Liver (tissue), 9 donors: Measurements from ENCODE around the gene ZNF419. TPM values are rescaled to one million over a fixed set of nuclear protein-coding genes. Genes with fewer than 3 reads are reported as not detected.
A peak's percentile ranks its signal among the peaks of the same experiment; 100 is the strongest.

Experiments
- DNase-seq: peaks from one replicate; pipeline ENCODE4 v3.0.0-alpha.2; 2017; ENCODE audit warnings: low spot score
- H3K27ac ChIP-seq, 2 donors: one replicate each; pipeline ENCODE4 v1.7.0; 2013; ENCODE audit warnings: inconsistent platforms in 2 of 2, low read length in 2 of 2, control low read depth in 1 of 2, low read depth in 1 of 2, mild to moderate bottlenecking in 1 of 2
- H3K27me3 ChIP-seq, 4 donors: one replicate each; pipeline versions ENCODE4 v1.6.1 to v1.7.0; 2013; ENCODE audit warnings: low read length in 3 of 4, inconsistent platforms in 1 of 4, mild to moderate bottlenecking in 1 of 4, moderate library complexity in 1 of 4; ENCODE audit not compliant: control insufficient read depth in 4 of 4, insufficient read depth in 4 of 4
- H3K36me3 ChIP-seq, 4 donors: one replicate each; pipeline versions ENCODE4 v1.6.1 to v1.7.0; 2013; ENCODE audit warnings: low read length in 3 of 4, mild to moderate bottlenecking in 3 of 4, low read depth in 1 of 4, moderate library complexity in 1 of 4; ENCODE audit not compliant: control insufficient read depth in 4 of 4, insufficient read depth in 3 of 4
- H3K4me1 ChIP-seq, 4 donors: one replicate each; pipeline versions ENCODE4 v1.6.1 to v1.7.0; 2013; ENCODE audit warnings: low read length in 3 of 4, mild to moderate bottlenecking in 3 of 4, moderate library complexity in 1 of 4; ENCODE audit not compliant: control insufficient read depth in 4 of 4, insufficient read depth in 4 of 4
- H3K4me3 ChIP-seq, 3 donors: one replicate each; pipeline versions ENCODE4 v1.6.1 to v1.7.0; 2013; ENCODE audit warnings: low read length in 3 of 3, control low read depth in 1 of 3, low read depth in 1 of 3, mild to moderate bottlenecking in 1 of 3
- H3K9ac ChIP-seq, 2 donors: one replicate each; pipeline ENCODE4 v1.7.0; 2013; ENCODE audit warnings: low read length in 2 of 2, mild to moderate bottlenecking in 2 of 2, moderate library complexity in 2 of 2, control low read depth in 1 of 2, low read depth in 1 of 2
- H3K9me3 ChIP-seq, 4 donors: one replicate each; pipeline versions ENCODE4 v1.6.1 to v1.7.0; 2013; ENCODE audit warnings: low read length in 3 of 4; ENCODE audit not compliant: control insufficient read depth in 4 of 4
- ATF3 ChIP-seq: IDR thresholded peaks from 2 replicates; pipeline ENCODE4 v1.6.1; 2016; ENCODE audit warnings: antibody characterized with exemption
- CTCF ChIP-seq: fragments of 150-350 bp; IDR thresholded peaks from 2 replicates; pipeline ENCODE4 v1.5.1; 2017; ENCODE audit warnings: improper control_type of control experiment, low read depth, low read length; ENCODE audit not compliant: missing input control
- FOXA1 ChIP-seq: IDR thresholded peaks from 2 replicates; pipeline ENCODE4 v1.6.1; 2016; ENCODE audit warnings: antibody characterized with exemption
- FOXA2 ChIP-seq: IDR thresholded peaks from 2 replicates; pipeline ENCODE4 v1.6.1; 2016; ENCODE audit warnings: antibody characterized with exemption
- JUND ChIP-seq, 2 donors: IDR thresholded peaks; 2 replicates each; pipeline ENCODE4 v1.6.1; 2016; ENCODE audit warnings: antibody characterized with exemption in 2 of 2
- NR2F2 ChIP-seq: IDR thresholded peaks from 2 replicates; pipeline ENCODE4 v1.6.1; 2016; ENCODE audit warnings: antibody characterized with exemption
- RAD21 ChIP-seq, 2 donors: IDR thresholded peaks; 2 replicates each; pipeline ENCODE4 v1.6.1; 2016; ENCODE audit warnings: antibody characterized with exemption in 2 of 2, mild to moderate bottlenecking in 2 of 2
- RXRA ChIP-seq, 2 donors: IDR thresholded peaks; 2 replicates each; pipeline ENCODE4 v1.6.1; 2017 to 2018; ENCODE audit warnings: antibody characterized with exemption in 2 of 2, mild to moderate bottlenecking in 1 of 2
- SP1 ChIP-seq: IDR thresholded peaks from 2 replicates; pipeline ENCODE4 v1.6.1; 2018; ENCODE audit warnings: antibody characterized with exemption, mild to moderate bottlenecking
- YY1 ChIP-seq: IDR thresholded peaks from 2 replicates; pipeline ENCODE4 v1.6.1; 2016; ENCODE audit warnings: antibody characterized with exemption, mild to moderate bottlenecking
- WGBS: extraction: QIAGEN DNeasy Blood & Tissue Kit; methylation state at CpG from one replicate; pipeline ENCODE4 v1.1.7; 2013; 5-methylcytosine and 5-hydroxymethylcytosine counted together
- polyA plus RNA-seq, 2 donors: library from polyadenylated mRNA; stranded (reverse) in 1 of 2; unstranded in 1 of 2; fragments of 200-250 nt in 1 of 2; fragments of >200 nt in 1 of 2; fragmentation: Nextera tagmentation in 1 of 2; extraction: Ambion mirVana in 1 of 2; gene quantifications; one replicate each; pipeline versions ENCODE4 v1.2.1 to v1.2.3, GENCODE V29; 2013 to 2015
- total RNA-seq, 2 donors: library from RNA; depleted of rRNA; stranded (reverse); fragments of >200 nt; gene quantifications; one replicate each; pipeline ENCODE4 v1.2.3, GENCODE V29; 2014
- TF ChIP-seq, protein P1 (sequence below): IDR thresholded peaks from 2 replicates; pipeline ENCODE4 v1.6.1; 2016; ENCODE audit warnings: antibody characterized with exemption, mild to moderate bottlenecking
- donor health status: healthy.
- donor health status: healthy.
- donor health status: healthy.
- donor health status: healthy.
- donor health status: healthy.

The ZNF419 gene
- total and polyA plus RNA-seq, 4 donors: 1.9 to 12.4 (median 3.7) TPM

GRCh38 chr19:57465680-57466381 is 21.7 kb upstream of the ZNF419 start:
- Histone ChIP-seq H3K36me3 (peaks cover 0 to 26% (median 14%) of the 10 kb centered on the region in 4 donors), H3K9me3 (peaks cover 26 to 66% (median 35%) of the 10 kb centered on the region in 4 donors), H3K27ac (no peak overlapping the region), H3K4me1 (no peaks in the 10 kb centered on the region), H3K9ac (no peak overlapping the region), H3K27me3 (no peaks in the 10 kb centered on the region), H3K4me3 (peak overlapping the region in 2 of 3 donors; percentile 30 to 78)
- TF ChIP-seq RAD21 (IDR thresholded peaks at IDR 0.05) (peak in 1 of 2 donors; percentile 39), CTCF (peak; percentile 6), RXRA (IDR thresholded peaks at IDR 0.05) (no peak), YY1 (no peak)
- 77% methylated on average over 5 of the region's 5 CpGs for WGBS
- no peak for DNase-seq

- TF ChIP-seq NR2F2 (no peak), SP1 (no peak), FOXA2 (no peak), FOXA1 (no peak), RAD21 (IDR thresholded peaks at IDR 0.05) (no peak), CTCF (no peak), JUND (IDR thresholded peaks at IDR 0.05) (no peak), ATF3 (no peak)
- TF ChIP-seq, protein P1, sequence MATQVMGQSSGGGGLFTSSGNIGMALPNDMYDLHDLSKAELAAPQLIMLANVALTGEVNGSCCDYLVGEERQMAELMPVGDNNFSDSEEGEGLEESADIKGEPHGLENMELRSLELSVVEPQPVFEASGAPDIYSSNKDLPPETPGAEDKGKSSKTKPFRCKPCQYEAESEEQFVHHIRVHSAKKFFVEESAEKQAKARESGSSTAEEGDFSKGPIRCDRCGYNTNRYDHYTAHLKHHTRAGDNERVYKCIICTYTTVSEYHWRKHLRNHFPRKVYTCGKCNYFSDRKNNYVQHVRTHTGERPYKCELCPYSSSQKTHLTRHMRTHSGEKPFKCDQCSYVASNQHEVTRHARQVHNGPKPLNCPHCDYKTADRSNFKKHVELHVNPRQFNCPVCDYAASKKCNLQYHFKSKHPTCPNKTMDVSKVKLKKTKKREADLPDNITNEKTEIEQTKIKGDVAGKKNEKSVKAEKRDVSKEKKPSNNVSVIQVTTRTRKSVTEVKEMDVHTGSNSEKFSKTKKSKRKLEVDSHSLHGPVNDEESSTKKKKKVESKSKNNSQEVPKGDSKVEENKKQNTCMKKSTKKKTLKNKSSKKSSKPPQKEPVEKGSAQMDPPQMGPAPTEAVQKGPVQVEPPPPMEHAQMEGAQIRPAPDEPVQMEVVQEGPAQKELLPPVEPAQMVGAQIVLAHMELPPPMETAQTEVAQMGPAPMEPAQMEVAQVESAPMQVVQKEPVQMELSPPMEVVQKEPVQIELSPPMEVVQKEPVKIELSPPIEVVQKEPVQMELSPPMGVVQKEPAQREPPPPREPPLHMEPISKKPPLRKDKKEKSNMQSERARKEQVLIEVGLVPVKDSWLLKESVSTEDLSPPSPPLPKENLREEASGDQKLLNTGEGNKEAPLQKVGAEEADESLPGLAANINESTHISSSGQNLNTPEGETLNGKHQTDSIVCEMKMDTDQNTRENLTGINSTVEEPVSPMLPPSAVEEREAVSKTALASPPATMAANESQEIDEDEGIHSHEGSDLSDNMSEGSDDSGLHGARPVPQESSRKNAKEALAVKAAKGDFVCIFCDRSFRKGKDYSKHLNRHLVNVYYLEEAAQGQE: no peak
- H3K4me3 ChIP-seq: peak overlapping the region in 2 of 3 donors; percentile 30 to 78
- H3K36me3 ChIP-seq: peaks cover 0 to 27% (median 15%) of the 10 kb centered on the region in 4 donors
- DNase-seq: no peak
- H3K27ac ChIP-seq: no peak overlapping the region
- 97% methylated on average over 5 of the region's 5 CpGs for WGBS
- H3K4me1 ChIP-seq: no peaks in the 10 kb centered on the region
- H3K9ac ChIP-seq: no peak overlapping the region
- no peaks in the 10 kb centered on the region for H3K27me3 ChIP-seq
- H3K9me3 ChIP-seq: peaks cover 28 to 69% (median 40%) of the 10 kb centered on the region in 4 donors
Measured at GRCh38 chr19:57466489-57466888, 21.1 kb upstream of the ZNF419 start.
